ENCODE results near the gene FOSL1.

The FOSL1 gene

GRCh38 chr11:65900125-65900898 is at the start of gene FOSL1:
Gene FOSL1, minus strand, starts transcription at chr11:65900388. Its CDS starts 49 bp downstream, at chr11:65900339.
- FAIRE-seq (no peak), DNase-seq (ENCODE audit: low spot score) (peak; percentile 93)

GRCh38 chr11:65947603-65948125 is 47.5 kb upstream of the FOSL1 start:
- FAIRE-seq (no peak), DNase-seq (ENCODE audit: low spot score) (no peak)

- DNase-seq (ENCODE audit: low spot score) (no peak), FAIRE-seq (no peak)
Observed at GRCh38 chr11:65947133-65947532, 46.9 kb upstream of the FOSL1 start.

- DNase-seq (ENCODE audit: low spot score) (no peak), FAIRE-seq (no peak)
Observed at GRCh38 chr11:65946655-65947054, 46.5 kb upstream of the FOSL1 start.

- no peak for DNase-seq (ENCODE audit: low spot score)
- FAIRE-seq: no peak
Observed at GRCh38 chr11:65945941-65946558, 45.9 kb upstream of the FOSL1 start.

GRCh38 chr11:65945430-65945911 is 45.3 kb upstream of the FOSL1 start, which contains the start of gene TSGA10IP:
Gene TSGA10IP, plus strand, starts transcription at chr11:65945480. Its CDS starts 196 bp downstream, at chr11:65945676.
- DNase-seq (ENCODE audit: low spot score) (no peak), FAIRE-seq (no peak)

GRCh38 chr11:65944767-65945166 is 44.6 kb upstream of the FOSL1 start:
- DNase-seq (ENCODE audit: low spot score) (no peak), FAIRE-seq (no peak)

- FAIRE-seq (no peak), DNase-seq (ENCODE audit: low spot score) (no peak)
Observed at GRCh38 chr11:65944191-65944590, 44.0 kb upstream of the FOSL1 start.

- DNase-seq (ENCODE audit: low spot score) (no peak), FAIRE-seq (no peak)
Observed at GRCh38 chr11:65942531-65942930, 42.3 kb upstream of the FOSL1 start.

GRCh38 chr11:65941720-65942310 is 41.6 kb upstream of the FOSL1 start:
- FAIRE-seq (no peak), DNase-seq (ENCODE audit: low spot score) (no peak)

GRCh38 chr11:65937766-65938165 is 37.6 kb upstream of the FOSL1 start:
- FAIRE-seq (no peak), DNase-seq (ENCODE audit: low spot score) (no peak)

- no peak for FAIRE-seq
- DNase-seq (ENCODE audit: low spot score): no peak
Observed at GRCh38 chr11:65934014-65934413, 33.8 kb upstream of the FOSL1 start.

GRCh38 chr11:65932558-65932919 is 32.4 kb upstream of the FOSL1 start:
- FAIRE-seq (no peak), DNase-seq (ENCODE audit: low spot score) (no peak)

- DNase-seq (ENCODE audit: low spot score): no peak
- FAIRE-seq: no peak
Observed at GRCh38 chr11:65931773-65932557, 31.8 kb upstream of the FOSL1 start.

- FAIRE-seq (no peak), DNase-seq (ENCODE audit: low spot score) (no peak)
Observed at GRCh38 chr11:65928667-65929066, 28.5 kb upstream of the FOSL1 start.

- FAIRE-seq: no peak
- no peak for DNase-seq (ENCODE audit: low spot score)
Observed at GRCh38 chr11:65927904-65928397, 27.8 kb upstream of the FOSL1 start.

- FAIRE-seq (no peak), DNase-seq (ENCODE audit: low spot score) (no peak)
Observed at GRCh38 chr11:65925397-65925796, 25.2 kb upstream of the FOSL1 start.

- no peak for FAIRE-seq
- DNase-seq (ENCODE audit: low spot score): no peak
Observed at GRCh38 chr11:65922565-65922964, 22.4 kb upstream of the FOSL1 start.

- DNase-seq (ENCODE audit: low spot score): no peak
- no peak for FAIRE-seq
Observed at GRCh38 chr11:65921876-65922275, 21.7 kb upstream of the FOSL1 start.

GRCh38 chr11:65921033-65921555 is 20.9 kb upstream of the FOSL1 start:
- FAIRE-seq (no peak), DNase-seq (ENCODE audit: low spot score) (no peak)

GRCh38 chr11:65920372-65920802 is 20.2 kb upstream of the FOSL1 start:
- FAIRE-seq: no peak

More at GRCh38 chr11:65920372-65920802, 20.2 kb upstream of the FOSL1 start:
- no peak for DNase-seq (ENCODE audit: low spot score)

All from urothelium cell line (cell line).